Spleen (tissue), 7 donors: Measurements from ENCODE around the gene CDIP1.

ENCODE experiments used
- CTCF ChIP-seq, 11 experiments: fragments of 200-600 bp in 7 of 11; fragments of 450-650 bp in 4 of 11; sonication (generic) in 4 of 11; IDR thresholded peaks in 8 of 11; conservative IDR thresholded peaks in 3 of 11; 1 replicate in 7 of 11; 2 replicates in 4 of 11; pipeline versions ENCODE4 v1.4.0 to v1.8.0; 2016 to 2021; ENCODE audit warnings: antibody characterized with exemption in 11 of 11, inconsistent platforms in 4 of 11, mild to moderate bottlenecking in 1 of 11
- POLR2A ChIP-seq, 3 donors: fragments of 450-650 bp; IDR thresholded peaks; one replicate each; pipeline ENCODE4 v1.5.1; 2017; ENCODE audit warnings: antibody characterized with exemption in 3 of 3, mild to moderate bottlenecking in 1 of 3
- donor health status: DM: no; HTN: no; CAD: no; lungs with moderate emphysema.
- donor health status: DM: no; HTN: no; CAD: no.
- donor health status: DM: no; HTN: no; CAD: no.

DNA sequence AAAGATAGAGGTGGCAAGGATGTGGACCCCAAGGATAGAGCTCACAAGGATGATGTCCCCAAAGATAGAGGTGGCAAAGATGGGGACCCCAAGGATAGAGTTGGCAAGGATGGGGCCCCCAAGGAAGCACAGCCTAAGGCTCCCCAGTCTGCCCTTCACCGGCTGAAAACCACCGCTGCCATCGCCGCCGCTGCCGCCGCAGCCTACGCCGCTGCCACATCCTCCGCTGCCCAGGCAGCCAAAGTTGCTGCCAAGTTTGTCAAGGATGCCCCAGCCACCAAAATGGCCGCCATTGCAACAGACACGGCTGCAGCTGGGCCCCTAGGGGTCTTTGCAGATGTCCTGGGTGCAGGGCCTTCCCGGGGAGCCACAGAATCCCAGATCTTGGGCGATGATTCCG, 37.4 kb upstream of the CDIP1 start:
- TF ChIP-seq CTCF (IDR thresholded peaks at IDR 0.05 in 8 of 11, conservative IDR thresholded peaks at IDR 0.05 in 3 of 11) (no peak), POLR2A (IDR thresholded peaks at IDR 0.05) (no peak)
